K562 (cell line): ENCODE data around the gene JAG2. TPM values are rescaled to one million over a fixed set of nuclear protein-coding genes. Genes with fewer than 3 reads are reported as not detected.

ENCODE experiments used
- ATAC-seq: fragments of 200-7000 bp; cut with Tn5 transposase; 3 replicates; pipeline ENCODE4 v1.9.1; 2020; ENCODE audit warnings: moderate library complexity
- BruUV-seq: library from RNA; stranded (reverse); fragments of 400-500 nt; replicated peaks from 2 replicates; lab custom pipeline; 2021; lab: Mats Ljungman, UMichigan
- CTCF ChIA-PET: fragments of 300-600 bp; formaldehyde crosslinking; extraction: SDS; loops from one replicate; lab custom pipeline; 2021; ENCODE audit warnings: low intra/inter-chr PET ratio; lab: Yijun Ruan, JAX
- POLR2A ChIA-PET: fragments of 300-600, 350-650 bp; sonication (Branson Sonifier 250); formaldehyde crosslinking; extraction: SDS; loops from one replicate; lab custom pipeline; 2021; ENCODE audit warnings: antibody characterized with exemption, inconsistent platforms; lab: Yijun Ruan, JAX
- DNase-seq, 4 experiments: peaks; one replicate each; pipeline versions ENCODE4 v3.0.0 to v3.0.0-alpha.2; 2011 to 2018; ENCODE audit warnings: low spot score in 3 of 4, mixed read lengths in 3 of 4; ENCODE audit errors: extremely low read depth in 1 of 4
- FAIRE-seq: peaks from 2 replicates; lab custom pipeline; 2011; peaks lifted over from hg19 to GRCh38; lab: Jason Lieb, UNC
- H2AFZ ChIP-seq: 2 replicates; pipeline ENCODE4 v1.6.0; 2011; ENCODE audit warnings: low read depth, low read length, control low read depth, inconsistent platforms
- H3K27ac ChIP-seq: fragments of 200-600 bp; 3 replicates; pipeline ENCODE4 v1.8.0; 2011; ENCODE audit warnings: low read depth, mild to moderate bottlenecking, control low read depth, inconsistent platforms, low read length, moderate library complexity, mixed read lengths; ENCODE audit errors: extremely low read depth
- H3K27me3 ChIP-seq, 2 experiments: fragments of 300-600 bp in 1 of 2; 2 replicates in 1 of 2; 3 replicates in 1 of 2; pipeline versions ENCODE4 v1.6.0 to v1.8.0; 2011; ENCODE audit warnings: inconsistent platforms in 2 of 2, low read length in 2 of 2, mild to moderate bottlenecking in 1 of 2, mixed read lengths in 1 of 2, moderate library complexity in 1 of 2; ENCODE audit not compliant: control insufficient read depth in 2 of 2, insufficient read depth in 2 of 2
- H3K36me3 ChIP-seq: fragments of 300-600 bp; 3 replicates; pipeline ENCODE4 v1.8.0; 2011; ENCODE audit warnings: mild to moderate bottlenecking, low read length, inconsistent platforms; ENCODE audit not compliant: control insufficient read depth, insufficient read depth
- H3K4me1 ChIP-seq, 2 experiments: fragments of 200-600 bp in 1 of 2; replicated peaks in 1 of 2; 2 replicates in 1 of 2; 3 replicates in 1 of 2; pipeline versions ENCODE4 v1.5.1 to v1.8.0; 2011; ENCODE audit warnings: inconsistent platforms in 2 of 2, low read length in 2 of 2, mild to moderate bottlenecking in 1 of 2, mixed read lengths in 1 of 2, moderate library complexity in 1 of 2; ENCODE audit not compliant: control insufficient read depth in 2 of 2, insufficient read depth in 2 of 2
- H3K4me2 ChIP-seq: 2 replicates; pipeline ENCODE4 v1.6.1; 2011; ENCODE audit warnings: low read length, control low read depth, inconsistent platforms, mixed read lengths; ENCODE audit not compliant: insufficient read depth
- H3K4me3 ChIP-seq: fragments of 200-600 bp; sonication (generic), shearing (Covaris generic); 2 replicates; pipeline ENCODE4 v1.5.1; 2016; ENCODE audit warnings: control low read depth, inconsistent platforms
- H3K79me2 ChIP-seq: fragments of 200-600 bp; 3 replicates; pipeline ENCODE4 v1.8.0; 2011; ENCODE audit warnings: low read length, inconsistent platforms; ENCODE audit not compliant: control insufficient read depth, insufficient read depth
- H3K9ac ChIP-seq, 2 experiments: 2 replicates each; pipeline versions ENCODE4 v1.6.0 to v1.6.1; 2011; ENCODE audit warnings: low read depth in 2 of 2, low read length in 2 of 2, control low read depth in 1 of 2, inconsistent platforms in 1 of 2, mild to moderate bottlenecking in 1 of 2, mixed read lengths in 1 of 2; ENCODE audit not compliant: insufficient read depth in 1 of 2
- H3K9me1 ChIP-seq: one replicate; pipeline ENCODE4 v1.6.0; 2011; ENCODE audit warnings: inconsistent platforms, mild to moderate bottlenecking, low read length, moderate library complexity; ENCODE audit not compliant: control insufficient read depth, insufficient read depth
- H3K9me3 ChIP-seq: replicated peaks from 2 replicates; pipeline ENCODE4 v1.5.1; 2011; ENCODE audit warnings: low read depth, low read length, inconsistent platforms; ENCODE audit not compliant: control insufficient read depth, insufficient read depth
- H4K20me1 ChIP-seq: replicated peaks from 2 replicates; pipeline ENCODE4 v1.6.1; 2011; ENCODE audit warnings: low read length, inconsistent platforms, mixed read lengths; ENCODE audit not compliant: control insufficient read depth, insufficient read depth
- MED1 ChIP-seq: sonication (generic); formaldehyde crosslinking; IDR thresholded peaks from 2 replicates; pipeline ENCODE4 v1.8.1; 2023; ENCODE audit warnings: missing genetic modification reagents, borderline replicate concordance
- ZFX ChIP-seq: sonication (generic); formaldehyde crosslinking; IDR thresholded peaks from 2 replicates; pipeline ENCODE4 v1.8.0; 2022; ENCODE audit warnings: mild to moderate bottlenecking, missing genetic modification reagents, moderate library complexity
- WGBS: fragments of 100-300 bp; shearing (Covaris generic); methylation state at CpG from one replicate; pipeline ENCODE4 v1.1.6; 2016; ENCODE audit warnings: low coverage, mixed read lengths; ENCODE audit not compliant: insufficient coverage; ENCODE audit errors: missing lambda C conversion rate; 5-methylcytosine and 5-hydroxymethylcytosine counted together
- in situ Hi-C: fragments of 300-500 bp; cut with MboI; formaldehyde crosslinking; loops from 4 replicates; pipeline ENCODE4 v1.15.0; 2018; ENCODE audit warnings: inconsistent platforms, mixed read lengths
- intact Hi-C: fragments of 100-400 bp; cut with micrococcal nuclease; formaldehyde crosslinking; loops from 2 replicates; pipeline ENCODE4 v1.14.2; 2022
- polyA plus RNA-seq, 8 experiments: library from polyadenylated mRNA; depleted of rRNA in 4 of 8; stranded (reverse) in 5 of 8; unstranded in 3 of 8; fragments of >200 nt; fragmentation: Nextera tagmentation in 2 of 8; fragmentation: Illumina TruSeq in 1 of 8; extraction: Ambion mirVana in 2 of 8; extraction: Trizol in 1 of 8; gene quantifications; 2 replicates each; pipeline versions ENCODE4 v1.2.1 to v1.2.3, GENCODE V29; 2011 to 2014; ENCODE audit warnings: inconsistent platforms in 1 of 8, missing spikeins in 1 of 8
- total RNA-seq, 7 experiments: library from RNA; depleted of rRNA in 6 of 7; stranded (reverse); fragments of >200 nt in 6 of 7; fragmentation: Illumina TruSeq in 2 of 7; extraction: Trizol in 2 of 7; gene quantifications; 2 replicates each; pipeline versions ENCODE4 v1.2.1 to v1.2.3, GENCODE V29; 2011 to 2021; ENCODE audit warnings: low replicate concordance in 1 of 7
- TF ChIP-seq, protein P1 (sequence below): fragments of 250-450 bp; sonication (Bioruptor Pico); IDR thresholded peaks from 2 replicates; pipeline ENCODE4 v1.5.0; 2021; ENCODE audit warnings: mild to moderate bottlenecking, borderline replicate concordance
- TF ChIP-seq, protein P2 (sequence below): sonication (generic); formaldehyde crosslinking; IDR thresholded peaks from 2 replicates; pipeline ENCODE4 v1.8.1; 2023; ENCODE audit warnings: mild to moderate bottlenecking, missing genetic modification reagents
- TF ChIP-seq, protein P3 (sequence below): fragments of 250-450 bp; sonication (Bioruptor Pico); IDR thresholded peaks from 2 replicates; pipeline ENCODE4 v1.8.0; 2022; ENCODE audit warnings: inconsistent platforms

The JAG2 gene
- total and polyA plus RNA-seq, 9 of the 15 experiments (the other 6 are each of a cell fraction or from before 2014, with no cell fraction given) = 0.25 to 48.4 (median 8.6) TPM

DNA sequence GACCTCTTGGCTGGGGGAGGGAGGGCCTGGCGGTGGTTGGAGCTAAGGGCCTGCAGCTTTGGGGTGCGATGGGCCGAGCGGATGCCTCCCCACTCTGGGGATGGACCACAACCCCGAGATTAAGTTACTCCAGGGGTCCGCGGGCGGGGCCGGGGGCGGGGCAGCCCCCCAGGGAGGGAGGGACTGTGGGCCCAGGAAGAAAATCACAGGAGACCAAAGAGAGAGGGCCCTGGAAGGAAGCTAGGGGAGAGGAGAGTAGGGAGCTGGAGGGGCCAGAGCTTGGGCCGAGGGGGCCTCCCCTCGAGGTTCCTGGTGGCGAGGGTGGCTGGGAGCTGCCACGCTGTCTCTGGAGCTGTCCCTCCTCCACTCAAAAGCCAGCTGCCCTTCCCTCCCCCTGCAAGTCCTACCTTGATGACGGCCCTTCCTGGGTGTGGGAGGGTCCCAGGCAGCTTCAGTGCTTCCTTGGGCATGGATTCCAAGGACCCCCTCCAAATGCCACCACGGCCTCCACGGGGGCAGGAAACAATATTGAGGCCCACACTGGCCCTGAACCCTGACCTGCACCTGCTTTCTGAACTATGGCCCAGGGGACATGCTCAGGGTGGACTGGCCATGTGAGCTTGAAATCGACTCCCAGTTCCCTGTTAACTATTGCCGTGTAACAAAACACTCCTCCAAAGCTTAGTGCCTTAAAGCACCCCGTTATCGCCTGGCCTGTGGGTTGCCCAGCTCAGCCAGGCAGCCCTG is 13.1 kb upstream of the JAG2 start:
- H2AFZ ChIP-seq = 0 out of 2 replicates have a peak overlapping the region, but pooled peaks have one; percentile 59
- 73% methylated on average over 6 of the region's 21 CpGs for WGBS
- H3K27me3 ChIP-seq = no peaks in the 10 kb centered on the region

More for the DNA sequence above, 13.1 kb upstream of the JAG2 start:
- Histone ChIP-seq H3K4me1 (peaks cover 3 to 70% of the 10 kb centered on the region in 2 experiments; a peak in 4 of 5 replicates), H4K20me1 (no peaks in the 10 kb centered on the region), H3K4me3 (peak overlapping the region; percentile 47), H3K9me1 (no peaks in the 10 kb centered on the region), H3K79me2 (no peaks in the 10 kb centered on the region), H3K36me3 (no peaks in the 10 kb centered on the region), H3K9ac (peak overlapping the region in 1 of 2 experiments; percentile 74; a peak in 2 of 4 replicates), H3K9me3 (no peaks in the 10 kb centered on the region), H3K27ac (no peak overlapping the region), H3K4me2 (no peak overlapping the region)
- intact Hi-C loops = loop anchor here (5.0 kb wide), 1 partner anchor 89 kb away; no protein-coding TSS in a partner anchor
- TF ChIP-seq ZFX (CRISPR knock-in tag) (0 out of 2 replicates have a peak, but pooled peaks have one; percentile 25), MED1 (no peak)
- TF ChIP-seq, protein P1, sequence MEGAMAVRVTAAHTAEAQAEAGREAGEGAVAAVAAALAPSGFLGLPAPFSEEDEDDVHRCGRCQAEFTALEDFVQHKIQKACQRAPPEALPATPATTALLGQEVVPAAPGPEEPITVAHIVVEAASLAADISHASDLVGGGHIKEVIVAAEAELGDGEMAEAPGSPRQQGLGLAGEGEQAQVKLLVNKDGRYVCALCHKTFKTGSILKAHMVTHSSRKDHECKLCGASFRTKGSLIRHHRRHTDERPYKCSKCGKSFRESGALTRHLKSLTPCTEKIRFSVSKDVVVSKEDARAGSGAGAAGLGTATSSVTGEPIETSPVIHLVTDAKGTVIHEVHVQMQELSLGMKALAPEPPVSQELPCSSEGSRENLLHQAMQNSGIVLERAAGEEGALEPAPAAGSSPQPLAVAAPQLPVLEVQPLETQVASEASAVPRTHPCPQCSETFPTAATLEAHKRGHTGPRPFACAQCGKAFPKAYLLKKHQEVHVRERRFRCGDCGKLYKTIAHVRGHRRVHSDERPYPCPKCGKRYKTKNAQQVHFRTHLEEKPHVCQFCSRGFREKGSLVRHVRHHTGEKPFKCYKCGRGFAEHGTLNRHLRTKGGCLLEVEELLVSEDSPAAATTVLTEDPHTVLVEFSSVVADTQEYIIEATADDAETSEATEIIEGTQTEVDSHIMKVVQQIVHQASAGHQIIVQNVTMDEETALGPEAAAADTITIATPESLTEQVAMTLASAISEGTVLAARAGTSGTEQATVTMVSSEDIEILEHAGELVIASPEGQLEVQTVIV (CRISPR knock-in tag) = no peak
- TF ChIP-seq, protein P2, sequence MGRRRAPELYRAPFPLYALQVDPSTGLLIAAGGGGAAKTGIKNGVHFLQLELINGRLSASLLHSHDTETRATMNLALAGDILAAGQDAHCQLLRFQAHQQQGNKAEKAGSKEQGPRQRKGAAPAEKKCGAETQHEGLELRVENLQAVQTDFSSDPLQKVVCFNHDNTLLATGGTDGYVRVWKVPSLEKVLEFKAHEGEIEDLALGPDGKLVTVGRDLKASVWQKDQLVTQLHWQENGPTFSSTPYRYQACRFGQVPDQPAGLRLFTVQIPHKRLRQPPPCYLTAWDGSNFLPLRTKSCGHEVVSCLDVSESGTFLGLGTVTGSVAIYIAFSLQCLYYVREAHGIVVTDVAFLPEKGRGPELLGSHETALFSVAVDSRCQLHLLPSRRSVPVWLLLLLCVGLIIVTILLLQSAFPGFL (CRISPR knock-in tag) = no peak
- TF ChIP-seq, protein P3, sequence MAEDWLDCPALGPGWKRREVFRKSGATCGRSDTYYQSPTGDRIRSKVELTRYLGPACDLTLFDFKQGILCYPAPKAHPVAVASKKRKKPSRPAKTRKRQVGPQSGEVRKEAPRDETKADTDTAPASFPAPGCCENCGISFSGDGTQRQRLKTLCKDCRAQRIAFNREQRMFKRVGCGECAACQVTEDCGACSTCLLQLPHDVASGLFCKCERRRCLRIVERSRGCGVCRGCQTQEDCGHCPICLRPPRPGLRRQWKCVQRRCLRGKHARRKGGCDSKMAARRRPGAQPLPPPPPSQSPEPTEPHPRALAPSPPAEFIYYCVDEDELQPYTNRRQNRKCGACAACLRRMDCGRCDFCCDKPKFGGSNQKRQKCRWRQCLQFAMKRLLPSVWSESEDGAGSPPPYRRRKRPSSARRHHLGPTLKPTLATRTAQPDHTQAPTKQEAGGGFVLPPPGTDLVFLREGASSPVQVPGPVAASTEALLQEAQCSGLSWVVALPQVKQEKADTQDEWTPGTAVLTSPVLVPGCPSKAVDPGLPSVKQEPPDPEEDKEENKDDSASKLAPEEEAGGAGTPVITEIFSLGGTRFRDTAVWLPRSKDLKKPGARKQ (CRISPR knock-in tag) = no peak
- FAIRE-seq = no peak
- CTCF ChIA-PET = no interaction called here
- no peak for DNase-seq
- ATAC-seq = no peak
- no TSS peak for BruUV-seq
- POLR2A ChIA-PET = interaction anchor here (0.6 kb wide), 1 partner anchor 117 kb away, joined by 3 read pairs; no protein-coding TSS in a partner anchor
- in situ Hi-C loops = no loop called here
